Esophagus squamous epithelium (tissue), 5 donors: Measurements from ENCODE around the gene CISH. TPM values are rescaled to one million over a fixed set of nuclear protein-coding genes. Genes with fewer than 3 reads are reported as not detected.

ENCODE experiments used
- DNase-seq: peaks from one replicate; lab custom pipeline; 2025; lab: John Stamatoyannopoulos, UW
- H3K27ac ChIP-seq, 4 donors: fragments of 200-600 bp; sonication (generic); one replicate each; pipeline ENCODE4 v1.5.1; 2016 to 2019; ENCODE audit warnings: mild to moderate bottlenecking in 1 of 4
- H3K27me3 ChIP-seq, 4 donors: fragments of 200-600 bp; sonication (generic); 1 replicate in 3 of 4; 2 replicates in 1 of 4; pipeline versions ENCODE4 v1.5.1 to v1.6.0; 2017 to 2021; ENCODE audit warnings: antibody characterized with exemption in 1 of 4
- H3K36me3 ChIP-seq, 3 donors: fragments of 200-600 bp; sonication (generic); one replicate each; pipeline ENCODE4 v1.5.1; 2016 to 2019
- H3K4me1 ChIP-seq, 3 donors: fragments of 200-600 bp; sonication (generic); one replicate each; pipeline ENCODE4 v1.5.1; 2017 to 2019
- H3K4me3 ChIP-seq, 4 donors: fragments of 200-600 bp; sonication (generic); 1 replicate in 3 of 4; 2 replicates in 1 of 4; pipeline ENCODE4 v1.5.1; 2016 to 2019; ENCODE audit warnings: mild to moderate bottlenecking in 2 of 4, moderate library complexity in 1 of 4
- H3K9me3 ChIP-seq, 3 donors: fragments of 200-600 bp; sonication (generic); one replicate each; pipeline ENCODE4 v1.5.1; 2016 to 2019
- POLR2A ChIP-seq, 4 donors: fragments of 450-650 bp; IDR thresholded peaks; one replicate each; pipeline ENCODE4 v1.6.1; 2017; ENCODE audit warnings: antibody characterized with exemption in 4 of 4, mild to moderate bottlenecking in 4 of 4, moderate library complexity in 3 of 4
- WGBS, 2 donors: methylation state at CpG; one replicate each; pipeline ENCODE4 v1.1.5; 2018; 5-methylcytosine and 5-hydroxymethylcytosine counted together
- intact Hi-C: fragments of 100-400 bp; cut with DNase I; formaldehyde crosslinking; loops from one replicate; pipeline ENCODE4 v1.15.0; 2022
- total RNA-seq, 4 donors: library from RNA; depleted of rRNA; stranded (reverse); fragments of >200 nt; gene quantifications; one replicate each; pipeline ENCODE4 v1.1.0, GENCODE V29; 2016
- TF ChIP-seq, protein P1 (sequence below), 6 experiments: fragments of 450-650 bp in 4 of 6; fragments of 200-600 bp in 2 of 6; sonication (generic) in 2 of 6; IDR thresholded peaks; one replicate each; pipeline ENCODE4 v1.5.1; 2016 to 2019; ENCODE audit warnings: antibody characterized with exemption in 6 of 6, mild to moderate bottlenecking in 4 of 6, moderate library complexity in 4 of 6
- donor health status: DM: yes; HTN: yes; CAD: no.

CISH gene
- total RNA-seq, 4 donors from 2014 or later: 3.1 to 11.1 (median 6.8) TPM

DNA sequence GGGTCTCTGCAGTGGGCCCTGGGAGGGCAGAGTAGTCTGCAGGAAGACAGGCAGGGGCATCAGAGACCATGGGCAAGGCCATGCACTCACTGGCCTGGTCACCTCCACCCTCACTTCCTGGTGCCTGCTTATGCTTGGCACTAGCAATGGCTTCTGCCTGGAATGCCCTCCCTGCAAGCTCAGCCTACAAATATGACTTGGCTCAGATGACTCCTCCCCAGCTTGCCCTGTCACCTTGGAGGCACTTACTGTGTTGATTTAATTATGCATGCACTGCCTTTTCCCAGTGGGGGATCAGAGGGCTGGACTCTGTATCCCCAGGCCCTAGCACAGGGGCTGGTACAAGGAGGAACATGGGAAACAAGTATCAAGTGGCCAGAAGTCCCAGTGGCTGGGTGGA is 51.9 kb downstream of the CISH start:
- Histone ChIP-seq H3K27ac (no peak overlapping the region), H3K36me3 (no peaks in the 10 kb centered on the region), H3K4me3 (no peak overlapping the region), H3K9me3 (no peaks in the 10 kb centered on the region), H3K4me1 (no peaks in the 10 kb centered on the region), H3K27me3 (peaks cover 0 to 16% (median 0%) of the 10 kb centered on the region in 4 donors)
- intact Hi-C loops: no loop called here
- TF ChIP-seq, protein P1, sequence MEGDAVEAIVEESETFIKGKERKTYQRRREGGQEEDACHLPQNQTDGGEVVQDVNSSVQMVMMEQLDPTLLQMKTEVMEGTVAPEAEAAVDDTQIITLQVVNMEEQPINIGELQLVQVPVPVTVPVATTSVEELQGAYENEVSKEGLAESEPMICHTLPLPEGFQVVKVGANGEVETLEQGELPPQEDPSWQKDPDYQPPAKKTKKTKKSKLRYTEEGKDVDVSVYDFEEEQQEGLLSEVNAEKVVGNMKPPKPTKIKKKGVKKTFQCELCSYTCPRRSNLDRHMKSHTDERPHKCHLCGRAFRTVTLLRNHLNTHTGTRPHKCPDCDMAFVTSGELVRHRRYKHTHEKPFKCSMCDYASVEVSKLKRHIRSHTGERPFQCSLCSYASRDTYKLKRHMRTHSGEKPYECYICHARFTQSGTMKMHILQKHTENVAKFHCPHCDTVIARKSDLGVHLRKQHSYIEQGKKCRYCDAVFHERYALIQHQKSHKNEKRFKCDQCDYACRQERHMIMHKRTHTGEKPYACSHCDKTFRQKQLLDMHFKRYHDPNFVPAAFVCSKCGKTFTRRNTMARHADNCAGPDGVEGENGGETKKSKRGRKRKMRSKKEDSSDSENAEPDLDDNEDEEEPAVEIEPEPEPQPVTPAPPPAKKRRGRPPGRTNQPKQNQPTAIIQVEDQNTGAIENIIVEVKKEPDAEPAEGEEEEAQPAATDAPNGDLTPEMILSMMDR (IDR thresholded peaks at IDR 0.05): no peak
- TF ChIP-seq POLR2A (IDR thresholded peaks at IDR 0.05): no peak
- DNase-seq: no peak

DNA sequence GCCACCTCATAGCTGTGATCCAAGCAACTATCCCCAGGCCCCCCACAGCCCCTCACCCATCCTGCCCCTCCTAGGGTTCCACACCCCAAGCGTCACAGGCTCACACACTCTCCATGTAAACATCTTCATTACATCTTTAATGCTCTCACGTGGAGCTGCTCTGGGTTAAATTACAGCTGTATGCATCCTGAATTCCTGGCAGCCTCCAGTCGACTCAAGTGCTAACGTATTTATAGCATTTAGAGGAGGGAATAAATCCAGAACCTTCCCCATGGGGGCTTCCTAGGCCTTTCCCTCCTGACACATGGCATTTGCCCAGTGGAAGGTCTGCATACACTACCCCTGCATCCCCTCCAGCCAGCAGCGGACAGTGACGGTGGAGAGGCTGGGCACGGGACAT is 53.7 kb downstream of the CISH start:
- Histone ChIP-seq H3K4me1 (no peaks in the 10 kb centered on the region), H3K9me3 (no peaks in the 10 kb centered on the region), H3K4me3 (no peak overlapping the region), H3K36me3 (no peaks in the 10 kb centered on the region), H3K27ac (no peak overlapping the region), H3K27me3 (peaks cover 0 to 21% (median 0%) of the 10 kb centered on the region in 4 donors)
- WGBS, 2 donors: 65 to 93% methylated on average over 3 to 7 of the region's 7 CpGs
- intact Hi-C loops: no loop called here
- no peak for TF ChIP-seq POLR2A (IDR thresholded peaks at IDR 0.05)
- TF ChIP-seq, protein P1 (IDR thresholded peaks at IDR 0.05): no peak
- no peak for DNase-seq

DNA sequence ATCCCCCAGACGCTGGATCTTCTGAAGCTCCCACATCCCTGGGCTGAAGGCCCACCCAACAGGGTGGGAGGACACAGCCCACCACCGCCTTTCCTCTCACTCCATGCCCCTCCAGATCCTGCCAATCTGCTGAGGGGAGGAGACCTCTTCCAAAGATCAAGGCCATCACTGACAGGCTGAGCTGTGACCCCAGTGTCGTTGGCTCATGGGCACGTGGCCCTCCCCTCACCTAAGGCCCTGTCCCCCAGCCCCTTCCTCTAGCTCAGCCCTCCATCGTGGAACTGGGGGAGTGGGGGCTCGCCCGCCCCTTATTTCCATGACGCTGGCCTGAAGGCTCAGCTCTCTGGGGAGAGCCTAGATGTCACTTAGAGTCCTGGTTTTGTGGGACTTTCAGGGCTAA is 54.5 kb downstream of the CISH start:
- 70% methylated on average over 4 of the region's 8 CpGs; no CpG with 5 or more reads in 1 of the 2 donors for WGBS, 2 donors
- no peaks in the 10 kb centered on the region for H3K36me3 ChIP-seq
- peaks cover 0 to 21% (median 0%) of the 10 kb centered on the region in 4 donors for H3K27me3 ChIP-seq
- TF ChIP-seq, protein P1 (IDR thresholded peaks at IDR 0.05): no peak
- no peak for TF ChIP-seq POLR2A (IDR thresholded peaks at IDR 0.05)
- no peak overlapping the region for H3K4me3 ChIP-seq
- intact Hi-C loops: no loop called here
- H3K27ac ChIP-seq: no peak overlapping the region
- H3K4me1 ChIP-seq: no peaks in the 10 kb centered on the region
- no peak for DNase-seq
- no peaks in the 10 kb centered on the region for H3K9me3 ChIP-seq

Other genes starting within 250 kb of the CISH start
- gene CACNA2D2, start 108.1 kb downstream of the CISH start, total RNA-seq: under 1 TPM in 3 of 4 donors, not detected in 1; 0.18 to 0.57 (median 0.35) TPM
- gene C3orf18, start 44.0 kb downstream of the CISH start, total RNA-seq: 1 to 10 TPM in 2 of 4 donors, under 1 TPM in 2; 0.15 to 3.2 (median 1.2) TPM
- gene HEMK1, start 42.3 kb downstream of the CISH start, total RNA-seq: 10 to 100 TPM in 1 of 4 donors, 1 to 10 TPM in 3; 4.4 to 11.8 (median 4.9) TPM
- gene MAPKAPK3, start 5.4 kb upstream of the CISH start, total RNA-seq: 10 to 100 TPM; 46.5 to 65.6 (median 52.3) TPM
- gene DOCK3, start 63.2 kb upstream of the CISH start, total RNA-seq: 1 to 10 TPM in 3 of 4 donors, under 1 TPM in 1; 0.92 to 1.7 (median 1.4) TPM